Breast epithelium (tissue), 4 donors: ENCODE measurements around the gene PSMD8. TPM values are rescaled to one million over a fixed set of nuclear protein-coding genes. Genes with fewer than 3 reads are reported as not detected.
"Not testable (repeated sequence)": the region's sequence is repeated elsewhere in the genome, so short reads cannot be mapped to it uniquely, and the experiment has no call there.

Source experiments
- DNase-seq, 2 donors: peaks; one replicate each; pipeline ENCODE4 v3.0.0-alpha.2; 2019; ENCODE audit warnings: low spot score in 2 of 2
- H3K27ac ChIP-seq, 2 donors: fragments of 200-600 bp; sonication (generic) in 1 of 2; one replicate each; pipeline ENCODE4 v1.5.1; 2016 to 2019; ENCODE audit warnings: mild to moderate bottlenecking in 1 of 2
- H3K27me3 ChIP-seq, 2 donors: fragments of 200-600 bp; sonication (generic) in 1 of 2; one replicate each; pipeline versions ENCODE4 v1.5.1 to v1.6.0; 2017 to 2019; ENCODE audit warnings: control low read depth in 1 of 2, mild to moderate bottlenecking in 1 of 2
- H3K36me3 ChIP-seq: fragments of 200-600 bp; one replicate; pipeline ENCODE4 v1.5.1; 2019
- H3K4me1 ChIP-seq, 2 donors: fragments of 200-600 bp; sonication (generic); one replicate each; pipeline ENCODE4 v1.5.1; 2016 to 2019; ENCODE audit warnings: control low read depth in 1 of 2
- H3K4me3 ChIP-seq, 3 donors: fragments of 200-600 bp; sonication (generic); 1 replicate in 2 of 3; 2 replicates in 1 of 3; pipeline ENCODE4 v1.5.1; 2016 to 2019; ENCODE audit warnings: mild to moderate bottlenecking in 3 of 3, moderate library complexity in 2 of 3
- H3K9me3 ChIP-seq, 2 donors: fragments of 200-600 bp; sonication (generic) in 1 of 2; one replicate each; pipeline ENCODE4 v1.5.1; 2016 to 2019; ENCODE audit warnings: control low read depth in 1 of 2
- POLR2A ChIP-seq: fragments of 450-650 bp; IDR thresholded peaks from one replicate; pipeline ENCODE4 v1.6.1; 2016; ENCODE audit warnings: antibody characterized with exemption, mild to moderate bottlenecking, moderate library complexity
- POLR2AphosphoS5 ChIP-seq, 3 donors: sonication (generic); formaldehyde crosslinking; IDR thresholded peaks; one replicate each; pipeline ENCODE4 v1.6.1; 2017; ENCODE audit warnings: antibody characterized with exemption in 3 of 3
- intact Hi-C: fragments of 100-400 bp; cut with DNase I; formaldehyde crosslinking; loops from one replicate; pipeline ENCODE4 v1.15.1; 2023; ENCODE audit warnings: low total_unique reads
- total RNA-seq, 3 donors: library from RNA; depleted of rRNA; stranded (reverse); fragments of >200 nt; gene quantifications; one replicate each; pipeline ENCODE4 v1.1.0, GENCODE V29; 2016
- TF ChIP-seq, protein P1 (sequence below), 3 donors: fragments of 450-650 bp; IDR thresholded peaks; one replicate each; pipeline ENCODE4 v1.5.1; 2016 to 2017; ENCODE audit warnings: antibody characterized with exemption in 3 of 3, mild to moderate bottlenecking in 3 of 3, moderate library complexity in 3 of 3

The PSMD8 gene
- total RNA-seq, 3 donors from 2014 or later, result 203 to 598 (median 218) TPM

DNA sequence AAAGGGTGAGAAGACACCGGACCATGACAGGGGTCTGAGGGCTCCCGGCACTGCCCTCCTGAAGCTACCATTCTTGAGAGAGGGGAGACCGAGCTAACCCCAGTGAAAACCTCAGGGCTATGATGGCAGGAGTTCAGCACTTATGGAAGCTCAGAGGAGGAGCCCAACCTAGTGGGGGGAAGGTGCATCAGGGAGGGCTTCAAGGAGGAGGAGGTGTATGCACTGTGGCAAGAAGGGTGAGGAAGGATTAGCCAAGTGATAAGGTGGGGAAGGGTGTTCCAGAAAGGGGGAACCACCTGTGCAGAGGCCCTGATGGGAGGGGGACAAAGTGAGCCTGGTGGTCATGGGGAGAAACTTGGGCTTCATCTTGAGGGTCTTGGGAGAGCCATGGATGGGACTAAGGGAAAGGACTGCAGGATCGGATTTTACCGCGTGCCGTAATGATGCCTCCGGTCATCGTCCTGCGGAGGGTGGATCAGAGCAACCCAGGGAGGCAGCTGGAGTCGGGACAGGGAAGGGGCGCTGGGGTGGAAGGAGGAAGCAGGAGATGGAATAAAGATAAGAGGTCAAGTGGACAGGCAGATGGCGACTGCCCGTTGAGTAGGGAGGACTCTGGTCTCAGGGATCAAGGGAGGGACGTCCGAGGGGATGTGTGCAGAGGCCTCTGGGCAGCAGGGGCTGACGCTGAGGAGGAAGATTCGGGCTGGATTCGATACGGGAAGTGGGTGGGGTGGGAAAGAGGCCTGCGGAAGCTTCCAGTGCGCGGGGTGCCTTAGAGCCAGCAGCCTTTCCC lies 13.3 kb upstream of the PSMD8 start:
- no peaks in the 10 kb centered on the region for H3K36me3 ChIP-seq
- peak overlapping the region; percentile 53 to 90 (median 62) for H3K4me3 ChIP-seq
- H3K9me3 ChIP-seq, result no peaks in the 10 kb centered on the region
- no peak for TF ChIP-seq POLR2A
- TF ChIP-seq, protein P1, sequence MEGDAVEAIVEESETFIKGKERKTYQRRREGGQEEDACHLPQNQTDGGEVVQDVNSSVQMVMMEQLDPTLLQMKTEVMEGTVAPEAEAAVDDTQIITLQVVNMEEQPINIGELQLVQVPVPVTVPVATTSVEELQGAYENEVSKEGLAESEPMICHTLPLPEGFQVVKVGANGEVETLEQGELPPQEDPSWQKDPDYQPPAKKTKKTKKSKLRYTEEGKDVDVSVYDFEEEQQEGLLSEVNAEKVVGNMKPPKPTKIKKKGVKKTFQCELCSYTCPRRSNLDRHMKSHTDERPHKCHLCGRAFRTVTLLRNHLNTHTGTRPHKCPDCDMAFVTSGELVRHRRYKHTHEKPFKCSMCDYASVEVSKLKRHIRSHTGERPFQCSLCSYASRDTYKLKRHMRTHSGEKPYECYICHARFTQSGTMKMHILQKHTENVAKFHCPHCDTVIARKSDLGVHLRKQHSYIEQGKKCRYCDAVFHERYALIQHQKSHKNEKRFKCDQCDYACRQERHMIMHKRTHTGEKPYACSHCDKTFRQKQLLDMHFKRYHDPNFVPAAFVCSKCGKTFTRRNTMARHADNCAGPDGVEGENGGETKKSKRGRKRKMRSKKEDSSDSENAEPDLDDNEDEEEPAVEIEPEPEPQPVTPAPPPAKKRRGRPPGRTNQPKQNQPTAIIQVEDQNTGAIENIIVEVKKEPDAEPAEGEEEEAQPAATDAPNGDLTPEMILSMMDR (IDR thresholded peaks at IDR 0.05), result no peak
- no peak for TF ChIP-seq POLR2AphosphoS5 (IDR thresholded peaks at IDR 0.05)
- H3K27me3 ChIP-seq, result peaks cover 0 to 38% of the 10 kb centered on the region in 2 donors
- no peak overlapping the region for H3K27ac ChIP-seq
- DNase-seq, result no peak
- intact Hi-C loops, result loop anchor here (5.0 kb wide), 1 partner anchor 1346 kb away; no protein-coding TSS in a partner anchor
- H3K4me1 ChIP-seq, result no peaks in the 10 kb centered on the region

DNA sequence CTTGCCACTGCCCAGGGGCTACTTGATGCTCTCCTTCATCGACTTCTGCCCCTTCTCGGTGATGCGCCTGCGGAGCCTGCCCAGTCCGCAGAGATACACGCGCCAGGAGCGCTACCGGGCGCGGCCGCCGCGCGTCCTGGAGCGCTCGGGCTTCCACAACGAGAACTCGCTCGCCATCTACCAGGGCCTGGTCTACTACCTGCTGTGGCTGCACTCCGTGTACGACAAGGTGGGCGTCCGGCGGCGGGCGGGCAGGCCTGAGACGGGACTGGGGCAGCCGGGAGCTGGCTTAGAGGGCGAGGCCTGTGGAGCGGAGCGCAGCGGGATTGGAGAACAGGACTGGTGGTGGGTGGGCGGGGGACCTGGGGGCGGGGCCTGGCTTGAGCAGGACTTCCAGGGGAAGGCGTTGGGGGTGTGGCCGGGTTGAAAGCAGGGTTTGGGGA lies 12.7 kb upstream of the PSMD8 start:
- Histone ChIP-seq H3K27me3 (peaks cover 0 to 32% of the 10 kb centered on the region in 2 donors), H3K9me3 (no peaks in the 10 kb centered on the region), H3K4me1 (no peaks in the 10 kb centered on the region), H3K27ac (peak overlapping the region; percentile 65 to 76), H3K4me3 (peak overlapping the region; percentile 53 to 90 (median 62)), H3K36me3 (no peaks in the 10 kb centered on the region)
- TF ChIP-seq POLR2A, result no peak
- TF ChIP-seq, protein P1 (IDR thresholded peaks at IDR 0.05), result peak in 1 of 3 donors; percentile 55
- peak; percentile 75 to 83 for DNase-seq
- intact Hi-C loops, result loop anchor here (5.0 kb wide), 1 partner anchor 1346 kb away; no protein-coding TSS in a partner anchor

DNA sequence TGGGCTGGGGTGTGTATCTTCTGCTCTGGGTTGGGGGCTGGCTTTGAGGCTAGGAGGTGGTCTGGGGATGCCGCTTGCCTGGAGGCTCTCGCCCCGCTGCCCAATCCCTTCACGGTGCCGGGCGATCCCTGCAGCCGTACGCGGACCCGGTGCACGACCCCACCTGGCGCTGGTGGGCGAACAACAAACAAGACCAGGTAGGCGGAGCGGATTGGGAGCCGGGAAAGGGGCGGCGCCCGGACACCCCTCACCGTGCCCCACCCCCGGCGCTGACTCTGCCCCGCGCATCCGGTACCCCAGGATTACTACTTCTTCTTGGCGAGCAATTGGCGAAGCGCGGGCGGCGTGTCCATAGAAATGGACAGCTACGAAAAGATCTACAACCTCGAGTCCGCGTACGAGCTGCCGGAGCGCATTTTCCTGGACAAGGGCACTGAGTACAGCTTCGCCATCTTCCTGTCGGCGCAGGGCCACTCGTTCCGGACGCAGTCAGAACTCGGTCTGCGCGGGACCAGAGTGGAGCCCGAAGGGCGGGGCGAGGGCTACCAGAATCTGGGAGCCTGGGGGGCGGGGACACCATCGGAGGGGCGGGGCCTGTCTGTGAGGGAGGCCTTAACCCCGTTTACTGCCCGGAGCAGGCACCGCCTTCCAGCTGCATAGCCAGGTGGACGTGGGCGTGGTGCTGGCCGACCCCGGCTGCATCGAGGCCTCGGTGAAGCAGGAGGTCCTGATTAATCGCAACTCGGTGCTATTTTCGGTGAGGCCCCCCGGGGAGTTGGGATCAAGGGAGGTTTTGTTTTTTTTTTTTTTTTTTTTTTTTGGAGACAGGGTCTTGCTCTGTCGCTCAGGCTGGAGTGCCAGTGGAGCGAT lies 12.1 kb upstream of the PSMD8 start:
- H3K27ac ChIP-seq, result peak overlapping the region; percentile 65 to 76
- peak in 1 of 3 donors; percentile 23 for TF ChIP-seq POLR2AphosphoS5 (IDR thresholded peaks at IDR 0.05)
- peak; percentile 25 for TF ChIP-seq POLR2A
- TF ChIP-seq, protein P1 (IDR thresholded peaks at IDR 0.05), result peak in 1 of 3 donors; percentile 9
- DNase-seq, result peak; percentile 81 to 93
- H3K4me3 ChIP-seq, result peak overlapping the region; percentile 53 to 90 (median 62)
- no peaks in the 10 kb centered on the region for H3K9me3 ChIP-seq
- no peaks in the 10 kb centered on the region for H3K36me3 ChIP-seq
- intact Hi-C loops, result loop anchor here (5.0 kb wide), 1 partner anchor 1345 kb away; no protein-coding TSS in a partner anchor
- peaks cover 0 to 28% of the 10 kb centered on the region in 2 donors for H3K27me3 ChIP-seq
- H3K4me1 ChIP-seq, result no peaks in the 10 kb centered on the region

DNA sequence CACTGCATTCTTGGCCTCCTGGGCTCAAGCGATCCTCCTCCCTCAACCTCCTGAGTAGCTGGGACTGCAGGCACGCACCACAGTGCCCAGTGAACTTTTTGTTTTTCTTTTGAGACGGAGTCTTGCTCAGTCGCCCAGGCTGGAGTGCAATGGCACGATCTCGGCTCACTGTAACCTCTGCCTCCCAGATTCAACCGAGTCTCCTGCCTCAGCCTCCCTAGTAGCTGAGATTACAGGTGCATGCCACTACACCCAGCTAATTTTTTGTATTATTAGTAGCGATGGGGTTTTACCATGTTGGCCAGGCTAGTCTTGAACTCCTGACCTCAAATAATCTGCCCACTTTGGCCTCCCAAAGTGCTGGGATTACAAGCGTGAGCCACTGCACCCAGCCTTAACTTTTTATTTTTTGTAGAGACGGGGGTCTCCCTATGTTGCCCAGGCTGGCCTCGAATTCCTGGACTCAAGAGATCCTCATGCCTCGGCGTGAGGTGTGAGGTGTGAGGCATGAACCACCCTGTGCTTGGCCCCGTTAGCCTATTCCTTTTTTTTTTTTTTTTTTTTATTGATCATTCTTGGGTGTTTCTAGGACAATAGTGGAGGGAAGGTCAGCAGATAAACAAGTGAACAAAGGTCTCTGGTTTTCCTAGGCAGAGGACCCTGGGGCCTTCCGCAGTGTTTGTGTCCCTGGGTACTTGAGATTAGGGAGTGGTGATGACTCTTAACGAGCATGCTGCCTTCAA lies 11.3 kb upstream of the PSMD8 start:
- not testable (repeated sequence) for H3K36me3 ChIP-seq, H3K4me1 ChIP-seq, DNase-seq, H3K9me3 ChIP-seq
- peaks cover 0 to 27% of the 10 kb centered on the region in 2 donors for H3K27me3 ChIP-seq
- peak overlapping the region in 2 of 3 donors; percentile 62 to 90 for H3K4me3 ChIP-seq
- intact Hi-C loops, result loop anchor here (5.0 kb wide), 1 partner anchor 1344 kb away; no protein-coding TSS in a partner anchor
- peak overlapping the region in 1 of 2 donors; percentile 65 for H3K27ac ChIP-seq

DNA sequence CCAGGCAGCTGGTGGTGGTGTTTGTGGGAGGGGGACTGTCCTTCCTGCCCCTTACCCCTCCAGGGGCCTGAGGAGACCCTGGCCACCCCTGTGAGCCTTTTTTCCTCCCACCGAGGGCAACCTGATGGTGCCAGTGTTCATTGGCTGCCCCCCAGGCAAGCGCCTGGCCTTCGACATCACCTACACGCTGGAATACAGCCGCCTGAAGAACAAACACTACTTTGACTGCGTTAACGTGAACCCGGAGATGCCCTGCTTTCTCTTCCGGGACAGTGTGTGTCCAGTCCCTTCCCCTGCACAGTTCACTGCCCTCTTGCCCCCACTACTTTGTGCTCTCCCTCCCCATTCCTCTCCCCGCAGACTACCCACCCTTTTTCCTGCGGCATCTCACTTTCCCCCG lies 7.3 kb upstream of the PSMD8 start:
- Histone ChIP-seq H3K36me3 (no peaks in the 10 kb centered on the region), H3K4me1 (no peaks in the 10 kb centered on the region), H3K27me3 (no peaks in the 10 kb centered on the region), H3K9me3 (no peaks in the 10 kb centered on the region), H3K4me3 (no peak overlapping the region), H3K27ac (no peak overlapping the region)
- intact Hi-C loops, result no loop called here
- TF ChIP-seq POLR2AphosphoS5 (IDR thresholded peaks at IDR 0.05), result no peak
- TF ChIP-seq, protein P1 (IDR thresholded peaks at IDR 0.05), result no peak
- no peak for DNase-seq
